HG03196 (cell line): Measurements from ENCODE around the gene TRIM39.
"Not testable (repeated sequence)": the region's sequence is repeated elsewhere in the genome, so short reads cannot be mapped to it uniquely, and the experiment has no call there.

ENCODE experiments used
- ATAC-seq: cut with Tn5 transposase; IDR thresholded peaks from one replicate; pipeline ENCODE4 v1.9.1; 2021; ENCODE audit not compliant: unreplicated experiment

TRIM39 gene

GRCh38 chr6:30361661-30362060 lies 34.9 kb downstream of the TRIM39 start:
- ATAC-seq = no peak

- no peak for ATAC-seq
Measured at GRCh38 chr6:30363459-30363858, 36.7 kb downstream of the TRIM39 start.

- ATAC-seq = no peak
Measured at GRCh38 chr6:30364591-30364990, 37.9 kb downstream of the TRIM39 start.

- not testable (repeated sequence) for ATAC-seq
Measured at GRCh38 chr6:30369280-30369679, 42.6 kb downstream of the TRIM39 start.

- no peak for ATAC-seq
Measured at GRCh38 chr6:30378290-30378937, 51.7 kb downstream of the TRIM39 start.

- ATAC-seq = no peak
Measured at GRCh38 chr6:30380464-30380863, 53.7 kb downstream of the TRIM39 start.

GRCh38 chr6:30386166-30386565 lies 59.4 kb downstream of the TRIM39 start:
- no peak for ATAC-seq

GRCh38 chr6:30391240-30391639 lies 64.5 kb downstream of the TRIM39 start:
- ATAC-seq = no peak
